HG03159 (cell line): ENCODE data around the gene DDX39B.

Experiments used
- ATAC-seq: cut with Tn5 transposase; IDR thresholded peaks from one replicate; pipeline ENCODE4 v1.9.1; 2021; ENCODE audit warnings: mild to moderate bottlenecking, moderate library complexity; ENCODE audit not compliant: unreplicated experiment

Gene DDX39B

GRCh38 chr6:31548544-31548873 is 6.7 kb upstream of the DDX39B start:
- ATAC-seq: no peak

GRCh38 chr6:31547727-31548543 is 6.1 kb upstream of the DDX39B start:
- no peak for ATAC-seq

GRCh38 chr6:31546958-31547726 is 5.3 kb upstream of the DDX39B start, which contains the start of gene NFKBIL1:
Gene NFKBIL1, plus strand, starts transcription at chr6:31547608. Its CDS starts 87 bp downstream, at chr6:31547695.
- ATAC-seq: peak; percentile 60

GRCh38 chr6:31546339-31546957 is 4.6 kb upstream of the DDX39B start, which contains the start of gene ATP6V1G2:
Gene ATP6V1G2, minus strand, starts transcription at chr6:31546608. Its CDS starts 49 bp downstream, at chr6:31546559.
- ATAC-seq: peak; percentile 52

- no peak for ATAC-seq
Measured at GRCh38 chr6:31545291-31545690, 3.5 kb upstream of the DDX39B start.

- ATAC-seq: no peak
Measured at GRCh38 chr6:31544676-31545075, 2.9 kb upstream of the DDX39B start.

GRCh38 chr6:31543639-31544038 is 1.8 kb upstream of the DDX39B start:
- ATAC-seq: no peak

GRCh38 chr6:31541059-31541657 is 645 bp downstream of the DDX39B start:
- ATAC-seq: peak; percentile 31

- ATAC-seq: no peak
Measured at GRCh38 chr6:31540640-31541039, 1.2 kb downstream of the DDX39B start.

GRCh38 chr6:31538805-31539400 is 2.9 kb downstream of the DDX39B start:
- no peak for ATAC-seq

GRCh38 chr6:31535538-31536324 is 6.1 kb downstream of the DDX39B start:
- no peak for ATAC-seq

- ATAC-seq: no peak
Measured at GRCh38 chr6:31534521-31535040, 7.2 kb downstream of the DDX39B start.

- ATAC-seq: no peak
Measured at GRCh38 chr6:31534011-31534410, 7.8 kb downstream of the DDX39B start.

- no peak for ATAC-seq
Measured at GRCh38 chr6:31533455-31533841, 8.4 kb downstream of the DDX39B start.

GRCh38 chr6:31532644-31533454 is 9.0 kb downstream of the DDX39B start:
- no peak for ATAC-seq

- ATAC-seq: no peak
Measured at GRCh38 chr6:31531771-31532643, 9.8 kb downstream of the DDX39B start.

- ATAC-seq: no peak
Measured at GRCh38 chr6:31531162-31531561, 10.6 kb downstream of the DDX39B start.

- ATAC-seq: no peak
Measured at GRCh38 chr6:31530659-31531058, 11.1 kb downstream of the DDX39B start.
